PC-3 (cell line): ENCODE data around the gene MAPRE3.

ENCODE experiments used
- EZH2phosphoT487 ChIP-seq: fragments of 300-600 bp; sonication (generic); IDR thresholded peaks from 2 replicates; pipeline ENCODE4 v1.6.1; 2018; ENCODE audit warnings: mild to moderate bottlenecking, antibody characterized with exemption, low read length, borderline replicate concordance
- TF ChIP-seq, protein P1 (sequence below): fragments of 300-600 bp; sonication (generic); conservative IDR thresholded peaks from 2 replicates; pipeline ENCODE4 v1.5.1; 2017; ENCODE audit warnings: antibody characterized with exemption, low read depth, mild to moderate bottlenecking, low read length

DNA sequence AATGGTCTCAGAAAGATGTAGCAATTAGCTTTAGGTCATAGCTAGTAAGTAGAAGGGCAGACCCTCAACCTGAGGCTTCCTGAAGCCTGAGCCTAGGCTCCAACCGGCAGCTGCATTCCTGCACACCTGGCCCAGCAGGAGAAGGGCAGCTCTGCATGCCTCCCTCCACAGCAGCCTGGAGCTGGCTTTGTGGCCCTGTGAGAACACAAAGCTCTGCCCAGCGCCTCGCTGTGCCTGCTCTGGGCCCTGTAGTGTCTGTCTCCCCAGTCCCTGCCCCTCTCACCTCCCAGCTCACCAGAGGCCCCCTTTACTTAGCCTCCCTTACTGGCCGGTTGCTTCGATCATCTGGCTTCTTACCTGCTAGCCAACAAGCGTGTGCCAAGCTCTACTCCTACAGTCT lies 69.0 kb downstream of the MAPRE3 start:
- TF ChIP-seq, protein P1, sequence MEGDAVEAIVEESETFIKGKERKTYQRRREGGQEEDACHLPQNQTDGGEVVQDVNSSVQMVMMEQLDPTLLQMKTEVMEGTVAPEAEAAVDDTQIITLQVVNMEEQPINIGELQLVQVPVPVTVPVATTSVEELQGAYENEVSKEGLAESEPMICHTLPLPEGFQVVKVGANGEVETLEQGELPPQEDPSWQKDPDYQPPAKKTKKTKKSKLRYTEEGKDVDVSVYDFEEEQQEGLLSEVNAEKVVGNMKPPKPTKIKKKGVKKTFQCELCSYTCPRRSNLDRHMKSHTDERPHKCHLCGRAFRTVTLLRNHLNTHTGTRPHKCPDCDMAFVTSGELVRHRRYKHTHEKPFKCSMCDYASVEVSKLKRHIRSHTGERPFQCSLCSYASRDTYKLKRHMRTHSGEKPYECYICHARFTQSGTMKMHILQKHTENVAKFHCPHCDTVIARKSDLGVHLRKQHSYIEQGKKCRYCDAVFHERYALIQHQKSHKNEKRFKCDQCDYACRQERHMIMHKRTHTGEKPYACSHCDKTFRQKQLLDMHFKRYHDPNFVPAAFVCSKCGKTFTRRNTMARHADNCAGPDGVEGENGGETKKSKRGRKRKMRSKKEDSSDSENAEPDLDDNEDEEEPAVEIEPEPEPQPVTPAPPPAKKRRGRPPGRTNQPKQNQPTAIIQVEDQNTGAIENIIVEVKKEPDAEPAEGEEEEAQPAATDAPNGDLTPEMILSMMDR = no peak
- no peak for TF ChIP-seq EZH2phosphoT487
